Skeletal muscle tissue (tissue), 4 donors: ENCODE results near the gene MAP3K20. TPM values are rescaled to one million over a fixed set of nuclear protein-coding genes. Genes with fewer than 3 reads are reported as not detected.

Source experiments
- H3K27ac ChIP-seq: one replicate; pipeline ENCODE4 v1.7.0; 2013; ENCODE audit warnings: mild to moderate bottlenecking, low read depth, low read length, inconsistent platforms
- H3K27me3 ChIP-seq, 3 donors: one replicate each; pipeline ENCODE4 v1.7.0; 2013; ENCODE audit warnings: low read length in 3 of 3; ENCODE audit not compliant: control insufficient read depth in 3 of 3, insufficient read depth in 3 of 3
- H3K36me3 ChIP-seq, 3 donors: one replicate each; pipeline ENCODE4 v1.7.0; 2013; ENCODE audit warnings: low read length in 3 of 3; ENCODE audit not compliant: control insufficient read depth in 3 of 3, insufficient read depth in 3 of 3
- H3K4me1 ChIP-seq, 3 donors: one replicate each; pipeline ENCODE4 v1.7.0; 2013; ENCODE audit warnings: low read length in 3 of 3, mild to moderate bottlenecking in 3 of 3; ENCODE audit not compliant: control insufficient read depth in 3 of 3, insufficient read depth in 3 of 3
- H3K4me3 ChIP-seq, 3 donors: one replicate each; pipeline ENCODE4 v1.7.0; 2013; ENCODE audit warnings: low read length in 3 of 3
- H3K9ac ChIP-seq, 3 donors: one replicate each; pipeline ENCODE4 v1.7.0; 2013; ENCODE audit warnings: low read length in 3 of 3, mild to moderate bottlenecking in 3 of 3, moderate library complexity in 2 of 3, low read depth in 1 of 3
- H3K9me3 ChIP-seq, 3 donors: one replicate each; pipeline ENCODE4 v1.7.0; 2013; ENCODE audit warnings: low read length in 3 of 3; ENCODE audit not compliant: control insufficient read depth in 3 of 3
- total RNA-seq: library from RNA; depleted of rRNA; stranded (reverse); fragments of >200 nt; gene quantifications from one replicate; pipeline ENCODE4 v1.2.3, GENCODE V29; 2014
- donor health status: Osteomylitis.

Gene MAP3K20
- total RNA-seq, 1 donor from 2014 or later: 52.7 TPM

DNA sequence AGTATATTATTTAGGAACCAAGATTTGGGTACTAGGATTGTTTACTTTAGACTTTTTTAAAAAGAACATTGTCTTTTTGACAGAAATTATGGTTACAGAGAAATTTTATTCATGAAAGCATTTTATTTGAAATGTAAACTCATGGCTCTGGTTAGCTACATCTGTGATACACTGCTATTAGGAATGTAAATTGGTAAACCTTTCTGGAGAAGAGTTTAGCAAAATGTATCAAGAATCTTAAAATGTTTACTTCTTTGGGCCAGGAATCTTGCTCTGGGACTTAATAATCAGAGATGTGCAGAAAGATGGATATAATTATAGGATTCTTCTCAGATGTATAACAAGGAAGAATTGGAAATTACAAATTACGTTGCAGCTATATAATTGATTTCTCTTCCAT is 19.7 kb downstream of the MAP3K20 start:
- Histone ChIP-seq H3K9me3 (no peaks in the 10 kb centered on the region), H3K36me3 (peaks cover 0 to 12% (median 10%) of the 10 kb centered on the region in 3 donors), H3K4me3 (peak overlapping the region in 1 of 3 donors; percentile 21), H3K27me3 (no peaks in the 10 kb centered on the region), H3K27ac (peak overlapping the region; percentile 46), H3K4me1 (peaks cover 14 to 26% (median 21%) of the 10 kb centered on the region in 3 donors), H3K9ac (no peak overlapping the region)

DNA sequence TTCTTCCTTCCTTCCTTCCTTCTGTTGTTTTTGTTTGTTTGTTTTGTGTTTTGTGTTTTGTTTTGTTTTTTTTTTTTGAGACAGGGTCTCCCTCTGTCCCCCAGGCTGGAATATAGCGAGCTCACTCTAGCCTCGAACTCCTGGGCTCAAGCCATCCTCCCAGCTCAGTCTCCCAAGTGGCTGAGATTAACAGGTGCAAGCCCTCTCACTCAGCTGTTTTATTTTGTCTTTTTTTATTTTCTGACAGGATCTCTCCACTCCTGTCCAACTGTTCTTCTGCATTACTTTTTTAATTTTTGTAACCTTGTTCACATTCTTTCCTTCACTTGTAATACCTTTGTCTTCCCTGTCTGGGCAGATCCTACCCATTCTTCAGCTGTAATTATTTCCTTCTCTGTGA is 23.6 kb downstream of the MAP3K20 start:
- Histone ChIP-seq H3K4me3 (no peak overlapping the region), H3K4me1 (peaks cover 31 to 52% (median 32%) of the 10 kb centered on the region in 3 donors), H3K9me3 (no peaks in the 10 kb centered on the region), H3K9ac (no peak overlapping the region), H3K36me3 (peaks cover 0 to 14% (median 10%) of the 10 kb centered on the region in 3 donors), H3K27me3 (no peaks in the 10 kb centered on the region), H3K27ac (no peak overlapping the region)

DNA sequence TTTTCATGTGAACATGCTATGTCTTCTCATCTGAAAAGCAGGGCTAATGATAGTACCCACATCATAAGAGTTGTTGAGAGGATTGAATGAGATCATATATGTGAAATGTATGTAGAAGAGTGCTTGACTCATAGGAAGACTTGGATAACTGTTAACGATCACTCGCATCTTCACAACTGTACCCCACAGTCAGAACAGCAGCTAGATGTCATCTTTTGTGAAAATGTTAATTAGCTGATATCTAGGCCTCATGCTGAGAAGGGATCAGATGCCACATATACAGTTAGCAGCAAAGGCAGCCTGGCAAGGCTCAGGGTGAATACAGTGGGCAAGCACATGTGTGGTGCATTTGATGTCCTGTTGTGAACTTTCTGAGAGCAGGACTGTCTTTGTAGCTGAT is 24.2 kb downstream of the MAP3K20 start:
- Histone ChIP-seq H3K27me3 (no peaks in the 10 kb centered on the region), H3K9me3 (no peaks in the 10 kb centered on the region), H3K36me3 (peaks cover 0 to 14% (median 10%) of the 10 kb centered on the region in 3 donors), H3K9ac (no peak overlapping the region), H3K4me3 (no peak overlapping the region), H3K27ac (no peak overlapping the region), H3K4me1 (peaks cover 32 to 54% (median 33%) of the 10 kb centered on the region in 3 donors)

DNA sequence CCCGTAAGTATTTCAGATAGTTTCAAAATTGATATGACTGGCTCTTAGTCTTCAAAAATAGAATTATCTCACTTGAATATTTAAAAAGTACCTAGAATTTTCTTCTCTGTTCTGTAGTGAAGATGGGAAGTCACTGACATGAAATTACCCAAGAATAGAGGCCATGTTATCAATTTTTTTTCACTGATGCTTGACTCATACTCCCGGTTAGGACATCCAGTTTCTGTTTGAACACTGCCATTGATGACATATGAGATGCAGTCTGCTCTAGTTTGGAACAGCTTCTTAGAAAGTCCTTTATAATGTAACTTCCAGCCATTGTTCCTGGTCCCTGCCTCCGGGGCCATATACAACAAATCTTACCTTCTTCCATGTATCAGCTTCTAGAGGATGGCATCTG is 26.0 kb downstream of the MAP3K20 start:
- Histone ChIP-seq H3K27ac (peak overlapping the region; percentile 28), H3K9ac (no peak overlapping the region), H3K36me3 (peaks cover 0 to 13% (median 8%) of the 10 kb centered on the region in 3 donors), H3K4me3 (no peak overlapping the region), H3K9me3 (no peaks in the 10 kb centered on the region), H3K4me1 (peaks cover 32 to 62% (median 40%) of the 10 kb centered on the region in 3 donors), H3K27me3 (no peaks in the 10 kb centered on the region)

DNA sequence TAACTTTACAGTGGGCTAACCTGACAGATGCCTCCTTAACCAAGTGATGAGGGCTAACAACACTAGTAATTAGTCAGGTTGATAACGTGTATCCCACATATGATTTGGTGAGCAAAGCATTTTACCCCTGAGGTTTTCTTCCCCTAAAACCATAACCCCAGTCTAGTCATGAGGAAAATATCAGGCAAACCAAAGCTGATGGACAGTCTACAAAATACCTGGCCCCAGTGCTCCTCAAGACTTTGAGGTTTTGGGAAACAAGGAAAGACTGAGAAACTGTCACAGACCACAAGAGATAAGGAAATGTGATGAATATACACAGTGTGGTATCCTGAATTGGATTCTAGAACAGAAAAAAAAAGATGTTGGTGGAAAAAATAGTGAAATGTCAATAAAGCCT is 28.5 kb downstream of the MAP3K20 start:
- H3K36me3 ChIP-seq: peaks cover 0 to 10% (median 5%) of the 10 kb centered on the region in 3 donors
- H3K4me3 ChIP-seq: no peak overlapping the region
- peaks cover 36 to 70% (median 42%) of the 10 kb centered on the region in 3 donors for H3K4me1 ChIP-seq
- H3K27ac ChIP-seq: no peak overlapping the region
- H3K9me3 ChIP-seq: no peaks in the 10 kb centered on the region
- no peak overlapping the region for H3K9ac ChIP-seq
- H3K27me3 ChIP-seq: no peaks in the 10 kb centered on the region

DNA sequence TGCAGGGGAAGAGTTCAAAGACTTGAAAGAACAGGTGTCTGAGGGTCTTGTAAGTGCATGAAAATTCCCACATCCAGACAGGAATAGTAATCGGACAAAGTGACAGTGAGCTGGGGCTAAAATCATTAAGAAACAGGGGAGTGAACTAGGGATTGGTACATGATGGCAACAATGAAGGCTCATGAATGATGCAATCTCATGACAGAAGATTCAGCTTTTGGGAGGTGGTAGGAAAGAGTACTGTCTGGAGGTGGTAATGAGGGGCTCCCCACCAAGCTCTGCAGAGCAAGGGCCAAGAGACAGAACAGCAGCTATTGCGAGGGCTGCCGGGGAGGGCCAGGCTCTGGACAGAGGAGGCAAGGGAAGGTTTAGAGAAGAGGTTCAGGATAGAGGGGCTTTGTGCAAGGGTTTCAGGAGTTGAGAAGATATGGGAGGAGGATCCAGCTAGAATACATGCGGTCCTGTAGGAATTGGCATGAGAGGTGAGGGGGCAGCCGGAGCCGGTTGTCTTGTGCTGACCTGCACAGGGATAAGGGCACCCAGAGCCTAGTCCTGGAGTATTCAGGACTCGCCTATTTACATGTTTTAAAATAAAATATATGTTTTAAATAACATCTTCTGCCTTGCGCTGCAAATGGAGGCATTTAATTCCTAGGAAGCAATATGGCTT is 31.4 kb downstream of the MAP3K20 start:
- H3K9me3 ChIP-seq: no peaks in the 10 kb centered on the region
- H3K27me3 ChIP-seq: no peaks in the 10 kb centered on the region
- no peak overlapping the region for H3K27ac ChIP-seq
- peaks cover 17 to 44% (median 25%) of the 10 kb centered on the region in 3 donors for H3K4me1 ChIP-seq
- H3K9ac ChIP-seq: no peak overlapping the region
- no peaks in the 10 kb centered on the region for H3K36me3 ChIP-seq
- no peak overlapping the region for H3K4me3 ChIP-seq

DNA sequence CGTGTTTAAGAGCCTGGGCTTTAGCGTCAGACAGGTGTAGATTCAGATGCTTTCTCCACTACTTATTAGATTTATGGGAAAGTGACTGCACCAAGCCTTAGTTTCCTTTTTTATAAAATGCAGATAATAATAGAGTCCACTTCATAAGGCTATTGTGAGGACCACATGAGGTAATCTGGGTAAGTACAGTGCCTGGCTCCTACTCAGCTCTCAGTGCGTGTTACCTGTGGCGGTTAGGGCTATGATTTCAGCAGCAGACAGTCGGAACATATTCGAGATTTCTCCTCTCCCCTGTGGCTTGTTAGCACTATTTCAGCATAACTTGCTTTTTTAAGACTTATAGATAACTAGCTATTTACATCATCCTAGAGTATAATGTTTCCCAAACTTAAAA is 32.0 kb downstream of the MAP3K20 start:
- H3K27me3 ChIP-seq: no peaks in the 10 kb centered on the region
- H3K4me3 ChIP-seq: no peak overlapping the region
- peaks cover 12 to 39% (median 23%) of the 10 kb centered on the region in 3 donors for H3K4me1 ChIP-seq
- H3K27ac ChIP-seq: no peak overlapping the region
- H3K9ac ChIP-seq: no peak overlapping the region
- no peaks in the 10 kb centered on the region for H3K36me3 ChIP-seq
- no peaks in the 10 kb centered on the region for H3K9me3 ChIP-seq

DNA sequence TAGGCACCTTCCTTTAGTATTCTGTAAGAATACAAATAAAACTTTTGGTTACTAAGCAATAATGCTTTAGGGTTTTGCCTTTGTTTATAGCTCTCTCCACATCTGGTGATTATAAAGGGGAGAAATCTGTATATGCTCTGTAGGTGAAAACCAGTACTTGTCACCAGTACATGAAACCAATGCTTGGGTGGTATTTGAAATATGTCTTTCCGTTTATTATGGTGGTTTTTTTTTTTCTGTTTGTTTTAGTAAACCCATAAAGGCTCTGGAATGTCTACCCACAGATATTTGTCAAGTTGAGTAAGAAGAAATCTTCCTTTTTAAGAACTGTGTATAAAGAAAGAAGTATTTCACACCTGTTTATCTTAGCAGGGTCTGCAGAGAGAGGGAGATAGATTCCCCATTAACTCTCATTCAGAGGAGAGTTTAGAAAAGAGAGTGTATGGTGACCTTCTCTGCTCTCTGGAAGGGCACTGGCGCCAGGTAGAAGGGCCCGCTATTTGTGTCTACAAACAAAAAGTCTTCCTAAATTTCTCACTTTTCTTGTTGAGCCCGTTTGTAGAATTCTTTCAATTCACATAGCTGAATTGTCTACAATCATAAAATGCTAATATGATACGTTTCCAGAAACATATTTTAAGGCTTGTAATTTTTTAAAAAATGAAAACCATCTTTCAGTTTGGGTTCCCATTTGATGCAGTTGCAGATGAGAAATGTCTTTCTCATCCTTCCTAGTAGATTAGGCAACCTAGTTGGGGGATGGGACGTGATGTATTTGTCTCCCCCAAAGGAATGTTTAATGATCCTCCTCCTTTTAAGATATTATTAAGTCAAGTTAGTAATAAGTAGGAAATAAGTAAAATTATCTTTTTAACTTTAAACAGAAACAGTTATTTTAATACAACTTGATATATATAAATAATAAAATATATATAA is 33.9 kb downstream of the MAP3K20 start:
- H3K36me3 ChIP-seq: no peaks in the 10 kb centered on the region
- H3K9ac ChIP-seq: no peak overlapping the region
- no peak overlapping the region for H3K4me3 ChIP-seq
- no peaks in the 10 kb centered on the region for H3K27me3 ChIP-seq
- peaks cover 5 to 24% (median 16%) of the 10 kb centered on the region in 3 donors for H3K4me1 ChIP-seq
- peak overlapping the region; percentile 24 for H3K27ac ChIP-seq
- H3K9me3 ChIP-seq: no peaks in the 10 kb centered on the region

DNA sequence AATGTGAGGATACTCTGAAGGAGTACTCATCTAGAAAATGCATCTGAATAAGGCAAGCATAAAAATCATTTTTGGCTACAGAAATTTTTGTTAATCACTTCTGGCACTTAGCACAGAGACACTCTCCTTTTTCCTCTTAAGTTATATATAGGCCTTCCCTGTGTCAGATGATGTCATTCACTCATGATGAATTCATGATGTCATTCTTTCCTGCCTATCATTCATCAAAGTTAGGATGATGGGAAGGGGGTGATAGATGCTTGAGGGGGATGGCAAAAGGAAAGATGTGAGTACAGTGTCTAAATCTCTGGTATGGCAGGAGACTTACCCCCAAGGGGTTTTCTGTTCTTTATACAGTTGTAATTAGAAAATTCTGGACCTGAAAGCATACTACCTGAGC is 42.0 kb downstream of the MAP3K20 start:
- H3K9ac ChIP-seq: no peak overlapping the region

DNA sequence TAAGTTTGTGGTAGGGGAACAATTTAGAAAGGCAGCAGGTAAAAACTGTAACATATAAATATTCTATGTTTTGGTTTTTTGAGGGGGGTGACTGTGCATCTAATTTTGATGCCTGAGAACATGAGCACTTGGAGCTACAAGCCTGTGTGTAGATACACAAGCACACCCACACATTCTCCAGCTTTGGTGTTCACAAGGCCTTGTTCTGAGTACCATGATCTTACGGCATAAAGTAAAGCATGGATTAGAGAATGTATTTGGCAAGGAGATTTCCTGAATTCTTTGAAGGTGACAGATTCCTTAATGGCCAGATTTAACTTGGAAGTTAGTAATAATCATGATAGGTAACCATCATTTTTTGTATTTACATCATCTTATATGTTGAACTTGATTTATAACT is 42.7 kb downstream of the MAP3K20 start:
- Histone ChIP-seq H3K4me1 (peaks cover 22 to 30% (median 27%) of the 10 kb centered on the region in 3 donors), H3K9me3 (no peaks in the 10 kb centered on the region), H3K4me3 (no peak overlapping the region), H3K27ac (peak overlapping the region; percentile 71), H3K36me3 (peaks cover 2 to 7% (median 4%) of the 10 kb centered on the region in 3 donors), H3K27me3 (no peaks in the 10 kb centered on the region), H3K9ac (no peak overlapping the region)

More for the DNA sequence above, 42.0 kb downstream of the MAP3K20 start:
- Histone ChIP-seq H3K9me3 (no peaks in the 10 kb centered on the region), H3K4me1 (peaks cover 18 to 24% (median 19%) of the 10 kb centered on the region in 3 donors), H3K27me3 (no peaks in the 10 kb centered on the region), H3K36me3 (peaks cover 2 to 4% (median 4%) of the 10 kb centered on the region in 3 donors), H3K27ac (no peak overlapping the region), H3K4me3 (no peak overlapping the region)
